ENCODE results near the gene PRSS50. TPM values are rescaled to one million over a fixed set of nuclear protein-coding genes. Genes with fewer than 3 reads are reported as not detected.

The PRSS50 gene
- total and polyA plus RNA-seq, 8 donors, result under 0.01 to 0.10 TPM; not detected in 6

GRCh38 chr3:46693038-46693891, 24.4 kb downstream of the PRSS50 start, which contains the start of gene ALS2CL:
ALS2CL (minus strand) TSS chr3:46693679; CDS start chr3:46689440, 4,239 bp downstream.
- Histone ChIP-seq H3K9me3 (no peaks in the 10 kb centered on the region), H3K4me1 (peaks cover 36 to 70% (median 61%) of the 10 kb centered on the region in 4 donors), H3K36me3 (peaks cover 0 to 4% (median 0%) of the 10 kb centered on the region in 4 donors), H3K4me3 (peak within 1 kb of the TSS; percentile 67 to 78 (median 74)), H3K27me3 (peaks cover 0 to 3% (median 0%) of the 10 kb centered on the region in 3 donors), H3K27ac (peak within 1 kb of the TSS; percentile 47 to 86 (median 86))
- peak; percentile 72 to 85 for DNase-seq
- 0 to 3% (median 1%) methylated on average over 30 to 71 of the region's 71 CpGs for WGBS, 5 donors
- peak in 2 of 3 donors; percentile 65 to 74 for TF ChIP-seq POLR2AphosphoS5 (IDR thresholded peaks at IDR 0.05)
- no peak for TF ChIP-seq EP300 (IDR thresholded peaks at IDR 0.05)
- intact Hi-C loops (cut with DNase I; ENCODE audit: low total_unique reads), result no loop called here

- 27 to 38% (median 31%) methylated on average over 5 to 11 of the region's 11 CpGs; no CpG with 5 or more reads in 1 of the 5 donors for WGBS, 5 donors
- DNase-seq, result peak; percentile 83 to 90
- peak overlapping the region; percentile 40 to 86 (median 86) for H3K27ac ChIP-seq
- peaks cover 0 to 3% (median 0%) of the 10 kb centered on the region in 3 donors for H3K27me3 ChIP-seq
- H3K4me3 ChIP-seq, result peak overlapping the region; percentile 67 to 78 (median 74)
- intact Hi-C loops (cut with DNase I; ENCODE audit: low total_unique reads), result no loop called here
- peaks cover 36 to 70% (median 61%) of the 10 kb centered on the region in 4 donors for H3K4me1 ChIP-seq
- H3K9me3 ChIP-seq, result no peaks in the 10 kb centered on the region
- TF ChIP-seq POLR2AphosphoS5 (IDR thresholded peaks at IDR 0.05) (peak in 2 of 3 donors; percentile 45 to 61), POLR2A (IDR thresholded peaks at IDR 0.05) (peak in 1 of 4 donors; percentile 15), CTCF (IDR thresholded peaks at IDR 0.05) (no peak), EP300 (IDR thresholded peaks at IDR 0.05) (no peak)
- H3K36me3 ChIP-seq, result peaks cover 0 to 11% (median 3%) of the 10 kb centered on the region in 4 donors
Measured at GRCh38 chr3:46692566-46692990, 25.1 kb downstream of the PRSS50 start.

- intact Hi-C loops (cut with DNase I; ENCODE audit: low total_unique reads), result no loop called here
- Histone ChIP-seq H3K4me3 (no peak overlapping the region), H3K36me3 (peaks cover 0 to 28% (median 15%) of the 10 kb centered on the region in 4 donors), H3K27ac (peak overlapping the region in 1 of 5 donors; percentile 86), H3K27me3 (peaks cover 0 to 3% (median 0%) of the 10 kb centered on the region in 3 donors), H3K9me3 (no peaks in the 10 kb centered on the region), H3K4me1 (peaks cover 36 to 54% (median 51%) of the 10 kb centered on the region in 4 donors)
- 38 to 49% (median 43%) methylated on average over 5 of the region's 5 CpGs for WGBS, 5 donors
- TF ChIP-seq CTCF (IDR thresholded peaks at IDR 0.05) (no peak), POLR2A (IDR thresholded peaks at IDR 0.05) (no peak), EP300 (IDR thresholded peaks at IDR 0.05) (no peak), POLR2AphosphoS5 (IDR thresholded peaks at IDR 0.05) (no peak)
- DNase-seq, result peak; percentile 68 to 73
Measured at GRCh38 chr3:46690798-46691197, 26.9 kb downstream of the PRSS50 start.

- intact Hi-C loops (cut with DNase I; ENCODE audit: low total_unique reads), result no loop called here
- WGBS, 5 donors, result 89 to 97% (median 92%) methylated on average over 5 to 9 of the region's 9 CpGs
- Histone ChIP-seq H3K4me1 (peaks cover 0 to 5% (median under 1%) of the 10 kb centered on the region in 4 donors), H3K27me3 (peaks cover 0 to under 1% (median 0%) of the 10 kb centered on the region in 3 donors), H3K9me3 (no peaks in the 10 kb centered on the region), H3K36me3 (peaks cover 0 to 76% (median 60%) of the 10 kb centered on the region in 4 donors), H3K27ac (no peak overlapping the region), H3K4me3 (no peak overlapping the region)
- no peak for DNase-seq
- no peak for TF ChIP-seq POLR2A (IDR thresholded peaks at IDR 0.05)
- no peak for TF ChIP-seq POLR2AphosphoS5 (IDR thresholded peaks at IDR 0.05)
- TF ChIP-seq EP300 (IDR thresholded peaks at IDR 0.05), result no peak
- TF ChIP-seq CTCF (IDR thresholded peaks at IDR 0.05), result no peak
Measured at GRCh38 chr3:46685446-46685845, 32.2 kb downstream of the PRSS50 start.
